Jurkat, Clone E6-1 (cell line): ENCODE results near the gene ATXN7L1.
A peak's percentile ranks its signal among the peaks of the same experiment; 100 is the strongest.
"Not testable (repeated sequence)": the region's sequence is repeated elsewhere in the genome, so short reads cannot be mapped to it uniquely, and the experiment has no call there.

ENCODE experiments used
- DNase-seq: peaks from one replicate; pipeline ENCODE4 v3.0.0-alpha.2; 2011; ENCODE audit warnings: low read depth, low spot score
- H3K4me3 ChIP-seq: 2 replicates; pipeline ENCODE4 v1.5.1; 2011; ENCODE audit warnings: mild to moderate bottlenecking, low read length, control low read depth, moderate library complexity

ATXN7L1 gene

GRCh38 chr7:105896407-105896911 lies 20.1 kb upstream of the ATXN7L1 start:
- no peak for DNase-seq

GRCh38 chr7:105894131-105894530 lies 17.7 kb upstream of the ATXN7L1 start:
- no peak for DNase-seq
- no peak overlapping the region for H3K4me3 ChIP-seq

More at GRCh38 chr7:105896407-105896911, 20.1 kb upstream of the ATXN7L1 start:
- no peak overlapping the region for H3K4me3 ChIP-seq

GRCh38 chr7:105892387-105892786 lies 16.0 kb upstream of the ATXN7L1 start:
- no peak for DNase-seq
- H3K4me3 ChIP-seq = no peak overlapping the region

GRCh38 chr7:105890290-105890997 lies 14.0 kb upstream of the ATXN7L1 start:
- peak; percentile 38 for DNase-seq
- H3K4me3 ChIP-seq = no peak overlapping the region

- no peak for DNase-seq
- no peak overlapping the region for H3K4me3 ChIP-seq
Measured at GRCh38 chr7:105887569-105888189, 11.3 kb upstream of the ATXN7L1 start.

GRCh38 chr7:105886776-105887175 lies 10.4 kb upstream of the ATXN7L1 start:
- no peak overlapping the region for H3K4me3 ChIP-seq
- no peak for DNase-seq

GRCh38 chr7:105885387-105886111 lies 9.2 kb upstream of the ATXN7L1 start:
- no peak for DNase-seq
- no peak overlapping the region for H3K4me3 ChIP-seq

GRCh38 chr7:105883179-105883578 lies 6.8 kb upstream of the ATXN7L1 start:
- DNase-seq, H3K4me3 ChIP-seq: not testable (repeated sequence)

GRCh38 chr7:105881439-105881838 lies 5.0 kb upstream of the ATXN7L1 start:
- DNase-seq = no peak
- H3K4me3 ChIP-seq = no peak overlapping the region

GRCh38 chr7:105880571-105881330 lies 4.4 kb upstream of the ATXN7L1 start:
- no peak for DNase-seq

GRCh38 chr7:105879782-105880181 lies 3.4 kb upstream of the ATXN7L1 start:
- no peak for DNase-seq
- no peak overlapping the region for H3K4me3 ChIP-seq

More at GRCh38 chr7:105880571-105881330, 4.4 kb upstream of the ATXN7L1 start:
- H3K4me3 ChIP-seq = no peak overlapping the region

- H3K4me3 ChIP-seq = no peak overlapping the region
- no peak for DNase-seq
Measured at GRCh38 chr7:105878746-105879605, 2.6 kb upstream of the ATXN7L1 start.

GRCh38 chr7:105877736-105878135 lies 1.3 kb upstream of the ATXN7L1 start:
- no peak overlapping the region for H3K4me3 ChIP-seq

GRCh38 chr7:105876964-105877601 lies 684 bp upstream of the ATXN7L1 start:
- DNase-seq = no peak
- H3K4me3 ChIP-seq = peak overlapping the region; percentile 45

More at GRCh38 chr7:105877736-105878135, 1.3 kb upstream of the ATXN7L1 start:
- no peak for DNase-seq

- DNase-seq = no peak
- peak overlapping the region; percentile 85 for H3K4me3 ChIP-seq
Measured at GRCh38 chr7:105875505-105875904, 894 bp downstream of the ATXN7L1 start.

GRCh38 chr7:105874055-105874454 lies 2.3 kb downstream of the ATXN7L1 start:
- DNase-seq = no peak
- no peak overlapping the region for H3K4me3 ChIP-seq

GRCh38 chr7:105872491-105872890 lies 3.9 kb downstream of the ATXN7L1 start:
- DNase-seq = no peak
- H3K4me3 ChIP-seq = no peak overlapping the region

- no peak for DNase-seq
- H3K4me3 ChIP-seq = no peak overlapping the region
Measured at GRCh38 chr7:105871142-105871541, 5.3 kb downstream of the ATXN7L1 start.
